ENCODE measurements around the gene SDCCAG8.
"Not testable (repeated sequence)": the region's sequence is repeated elsewhere in the genome, so short reads cannot be mapped to it uniquely, and the experiment has no call there.

Gene SDCCAG8

GRCh38 chr1:243255791-243256512 lies at the start of gene SDCCAG8:
SDCCAG8 (plus strand) TSS chr1:243256041; CDS start chr1:243256174, 133 bp downstream.
- in situ Hi-C loops (cut with MboI; ENCODE audit: low sequenced_read_pairs), result no loop called here

DNA sequence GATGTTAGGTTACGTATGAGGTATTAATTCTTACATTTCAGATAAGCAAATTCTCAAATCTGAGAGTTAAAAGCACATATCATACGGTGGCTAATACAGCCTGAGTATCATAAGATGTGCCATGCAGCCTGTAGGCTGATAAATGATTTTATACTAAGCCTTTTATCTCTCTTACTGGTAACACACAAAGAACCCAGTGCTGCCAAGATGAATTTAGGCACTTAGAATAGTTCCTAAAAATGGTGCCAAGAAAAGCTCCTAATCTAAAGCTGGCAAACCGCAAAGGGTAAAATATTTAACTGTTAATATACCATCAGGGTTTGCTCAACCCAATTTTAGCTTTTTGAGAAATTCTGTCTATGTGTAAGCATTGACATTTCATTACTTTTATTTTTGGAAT lies 43.9 kb upstream of the SDCCAG8 start:
- in situ Hi-C loops (cut with MboI; ENCODE audit: low sequenced_read_pairs), result not testable (repeated sequence)

- in situ Hi-C loops (cut with MboI; ENCODE audit: low sequenced_read_pairs), result no loop called here
Measured at GRCh38 chr1:243213045-243213787, 42.6 kb upstream of the SDCCAG8 start.

DNA sequence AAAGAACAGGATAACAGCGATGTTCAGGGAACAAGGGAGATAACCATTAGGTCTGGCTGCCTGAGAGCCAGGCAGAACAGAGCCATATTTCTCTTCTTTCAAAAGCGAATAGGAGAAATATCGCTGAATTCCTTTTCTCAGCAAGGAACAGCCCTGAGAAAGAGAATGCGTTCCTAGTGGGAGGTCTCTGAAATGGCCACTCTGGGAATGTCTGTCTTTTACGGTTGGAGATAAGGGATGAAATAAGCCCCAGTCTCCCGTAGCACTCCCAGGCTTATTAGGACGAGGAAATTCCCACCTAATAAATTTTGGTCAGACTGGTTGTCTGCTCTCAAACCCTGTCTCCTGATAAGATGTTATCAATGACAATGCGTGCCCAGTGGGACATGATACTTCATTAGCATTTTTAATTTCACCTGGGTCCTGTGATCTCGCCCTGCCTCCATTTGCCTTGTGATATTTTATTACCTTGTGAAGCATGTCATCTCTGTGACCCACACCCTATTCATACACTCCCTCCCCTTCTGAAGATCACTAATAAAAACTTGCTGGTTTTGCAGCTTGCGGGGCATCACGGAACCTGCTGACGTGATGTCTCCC lies 40.5 kb upstream of the SDCCAG8 start:
- in situ Hi-C loops (cut with MboI; ENCODE audit: low sequenced_read_pairs), result not testable (repeated sequence)

DNA sequence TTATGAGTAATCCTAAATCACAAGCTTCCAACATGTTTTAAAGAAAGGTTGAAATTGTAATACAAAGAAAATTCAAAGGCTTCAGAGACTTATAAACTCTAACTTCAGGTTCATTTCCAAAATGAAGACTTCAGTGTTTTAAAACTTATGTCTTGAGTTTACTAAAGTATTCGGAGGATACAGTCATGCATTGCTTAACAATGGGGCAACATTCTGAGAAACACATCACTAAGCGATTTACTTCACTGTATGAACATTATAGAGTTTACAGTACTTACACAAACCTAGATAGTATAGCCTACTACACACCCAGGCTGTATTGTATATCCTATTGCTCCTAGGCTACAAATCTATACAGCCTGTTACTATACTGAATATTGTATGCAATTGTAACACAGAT lies 39.1 kb upstream of the SDCCAG8 start:
- in situ Hi-C loops (cut with MboI; ENCODE audit: low sequenced_read_pairs), result no loop called here

GRCh38 chr1:243217349-243217748 lies 38.5 kb upstream of the SDCCAG8 start:
- in situ Hi-C loops (cut with MboI; ENCODE audit: low sequenced_read_pairs), result no loop called here

- in situ Hi-C loops (cut with MboI; ENCODE audit: low sequenced_read_pairs), result no loop called here
Measured at GRCh38 chr1:243218059-243218458, 37.8 kb upstream of the SDCCAG8 start.

DNA sequence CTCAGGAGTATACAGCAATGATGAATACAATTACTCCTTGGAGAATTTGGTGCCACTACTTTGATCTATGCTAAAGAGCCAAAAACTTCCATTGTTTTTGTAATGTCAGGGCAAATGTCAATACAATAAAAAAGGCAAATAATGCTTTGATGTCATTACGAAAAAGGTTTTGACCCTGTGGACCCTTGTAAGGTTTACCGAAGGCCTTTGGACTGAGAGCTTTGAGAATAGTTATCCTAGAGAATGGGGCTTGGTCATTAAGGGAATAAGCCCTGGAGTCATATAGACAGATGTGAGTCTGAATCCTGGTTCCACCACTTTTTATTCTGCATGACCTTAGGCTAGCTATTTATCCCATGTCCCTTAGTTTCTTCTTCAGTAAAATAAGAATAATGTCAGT lies 28.2 kb upstream of the SDCCAG8 start:
- in situ Hi-C loops (cut with MboI; ENCODE audit: low sequenced_read_pairs), result no loop called here

- in situ Hi-C loops (cut with MboI; ENCODE audit: low sequenced_read_pairs), result no loop called here
Measured at GRCh38 chr1:243229526-243229925, 26.3 kb upstream of the SDCCAG8 start.

DNA sequence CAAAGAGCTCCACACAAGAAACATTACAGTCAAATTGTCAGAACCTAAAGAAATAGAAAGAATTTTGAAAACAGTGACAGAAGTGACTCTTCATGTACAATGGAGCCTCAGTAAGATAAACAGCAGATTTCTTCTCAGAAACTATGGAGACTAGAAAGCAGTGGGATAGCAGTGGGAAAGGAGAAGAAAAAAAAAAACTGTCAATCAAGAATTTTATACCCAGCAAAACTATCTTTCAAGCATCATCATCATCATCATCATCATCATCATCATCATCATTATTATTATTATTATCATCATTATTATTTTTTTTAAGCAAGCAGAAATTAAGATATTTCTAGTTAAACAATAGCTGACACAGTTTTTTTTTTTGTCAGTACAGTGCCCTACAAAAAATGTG lies 24.9 kb upstream of the SDCCAG8 start:
- in situ Hi-C loops (cut with MboI; ENCODE audit: low sequenced_read_pairs), result no loop called here

GRCh38 chr1:243233908-243234307 lies 21.9 kb upstream of the SDCCAG8 start:
- in situ Hi-C loops (cut with MboI; ENCODE audit: low sequenced_read_pairs), result no loop called here

- in situ Hi-C loops (cut with MboI; ENCODE audit: low sequenced_read_pairs), result no loop called here
Measured at GRCh38 chr1:243234978-243235647, 20.7 kb upstream of the SDCCAG8 start.

DNA sequence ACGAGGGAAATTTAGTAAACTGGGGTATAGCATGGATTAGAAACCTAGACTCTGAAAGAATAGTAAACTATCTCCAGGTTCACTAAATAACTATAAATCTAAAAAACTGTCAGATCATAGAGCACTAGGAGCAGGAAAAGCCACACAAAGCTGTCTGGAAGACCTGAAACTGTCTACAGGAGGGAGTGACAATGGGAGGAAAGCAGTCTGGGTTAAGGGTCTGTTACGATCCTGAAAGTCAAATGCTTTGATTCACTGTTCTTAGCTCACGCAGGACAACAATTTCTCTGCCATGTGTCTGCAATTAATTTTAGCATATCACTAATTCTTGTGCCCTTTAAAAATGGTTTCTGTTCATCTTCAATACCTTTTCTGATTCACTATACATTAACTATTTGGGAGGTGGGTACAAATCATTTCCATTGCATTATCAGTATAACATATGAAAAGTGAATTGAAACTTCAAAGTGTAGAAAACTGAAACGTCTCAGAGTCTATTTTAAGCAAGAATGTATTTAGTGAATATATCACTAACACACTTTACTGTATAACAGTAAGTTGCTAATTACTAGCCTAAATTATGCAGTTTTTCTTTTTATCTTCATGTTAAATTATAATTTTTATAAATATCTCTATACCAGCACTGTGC lies 19.1 kb upstream of the SDCCAG8 start:
- in situ Hi-C loops (cut with MboI; ENCODE audit: low sequenced_read_pairs), result no loop called here

- in situ Hi-C loops (cut with MboI; ENCODE audit: low sequenced_read_pairs), result no loop called here
Measured at GRCh38 chr1:243244432-243244841, 11.4 kb upstream of the SDCCAG8 start.

GRCh38 chr1:243246916-243247315 lies 8.9 kb upstream of the SDCCAG8 start:
- in situ Hi-C loops (cut with MboI; ENCODE audit: low sequenced_read_pairs), result no loop called here

DNA sequence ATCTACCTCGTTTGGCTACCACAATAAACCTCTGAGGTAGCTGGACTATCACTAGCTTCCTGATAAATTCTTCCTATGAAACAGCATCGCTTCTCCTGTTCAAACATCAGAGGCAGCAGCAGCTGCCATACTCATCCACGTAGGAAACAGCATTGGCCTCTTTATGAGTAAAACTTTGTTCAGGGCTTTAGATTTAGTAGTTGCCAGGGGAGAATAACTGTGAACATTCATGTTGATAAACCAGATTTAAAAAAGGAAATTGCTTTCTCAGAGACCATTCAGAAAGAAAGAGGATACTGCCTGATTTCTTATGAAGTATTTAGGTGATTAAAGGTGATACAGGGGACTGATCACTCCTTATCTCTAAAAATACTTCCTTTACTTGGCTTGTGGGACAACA lies 7.9 kb upstream of the SDCCAG8 start:
- in situ Hi-C loops (cut with MboI; ENCODE audit: low sequenced_read_pairs), result no loop called here

- in situ Hi-C loops (cut with MboI; ENCODE audit: low sequenced_read_pairs), result no loop called here
Measured at GRCh38 chr1:243249214-243249613, 6.6 kb upstream of the SDCCAG8 start.

- in situ Hi-C loops (cut with MboI; ENCODE audit: low sequenced_read_pairs), result no loop called here
Measured at GRCh38 chr1:243250102-243250501, 5.7 kb upstream of the SDCCAG8 start.

- in situ Hi-C loops (cut with MboI; ENCODE audit: low sequenced_read_pairs), result no loop called here
Measured at GRCh38 chr1:243251539-243251938, 4.3 kb upstream of the SDCCAG8 start.

DNA sequence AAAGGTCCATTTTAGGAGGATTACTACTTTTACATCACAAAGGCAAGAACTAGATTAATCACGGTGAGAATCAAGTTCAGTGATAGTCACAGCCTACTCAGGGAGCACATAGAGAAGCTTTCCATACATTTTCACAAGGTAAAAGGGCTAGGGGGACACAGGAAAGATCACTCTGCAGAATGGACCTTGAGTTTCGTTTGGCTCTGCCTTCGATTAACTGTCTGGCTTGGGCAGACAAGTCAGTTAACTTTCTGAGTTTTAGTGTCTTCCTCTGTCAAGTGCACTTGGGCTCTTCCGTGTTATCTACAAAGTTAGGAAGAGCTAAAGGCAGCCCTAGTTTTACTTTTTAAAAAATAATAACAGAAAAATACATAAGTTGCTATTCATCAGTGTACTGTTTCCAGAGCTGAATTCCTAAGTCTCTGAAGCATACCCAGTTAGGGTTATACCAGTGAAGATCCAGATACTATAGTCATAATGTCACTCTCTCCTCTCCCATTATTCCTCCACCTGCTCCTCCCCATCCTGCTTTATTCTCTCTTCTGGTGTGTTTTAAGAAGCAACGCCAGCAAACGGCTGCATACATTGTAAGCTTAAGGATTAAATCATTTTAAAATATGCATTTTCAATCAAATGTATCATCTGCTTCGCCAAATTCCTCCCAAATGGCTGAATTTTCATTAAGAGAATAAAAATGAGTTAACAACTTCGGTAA lies 2.5 kb upstream of the SDCCAG8 start:
- in situ Hi-C loops (cut with MboI; ENCODE audit: low sequenced_read_pairs), result no loop called here

GRCh38 chr1:243253926-243254232 lies 2.0 kb upstream of the SDCCAG8 start:
- in situ Hi-C loops (cut with MboI; ENCODE audit: low sequenced_read_pairs), result no loop called here
